ENCODE results near the gene CACNA1S. TPM values are rescaled to one million over a fixed set of nuclear protein-coding genes. Genes with fewer than 3 reads are reported as not detected.

Gene CACNA1S
- total RNA-seq, 1 experiment from 2014 or later = not detected

GRCh38 chr1:201076092-201076491, 36.1 kb downstream of the CACNA1S start:
- DNase-seq (ENCODE audit: low spot score) = no peak
- Histone ChIP-seq H3K36me3 (ENCODE audit: insufficient read depth, low read length, poor library complexity, severe bottlenecking) (no peaks in the 10 kb centered on the region), H3K4me1 (ENCODE audit: insufficient read depth, low read length, poor library complexity, severe bottlenecking) (no peaks in the 10 kb centered on the region), H3K27ac (ENCODE audit: low read depth, low read length, poor library complexity, severe bottlenecking) (no peak overlapping the region), H3K27me3 (replicated peaks; ENCODE audit: insufficient read depth, low read depth, low read length, poor library complexity) (no peaks in the 10 kb centered on the region), H3K9me3 (ENCODE audit: low read depth, low read length, poor library complexity, severe bottlenecking) (no peaks in the 10 kb centered on the region), H3K4me3 (ENCODE audit: low read depth, low read length, poor library complexity, severe bottlenecking) (no peak overlapping the region)
- ChIA-PET POLR2A (ENCODE audit: low non-redundant PET) (no interaction called here), CTCF (no interaction called here)
- no peak for TF ChIP-seq EZH2 (IDR thresholded peaks at IDR 0.05; ENCODE audit: borderline replicate concordance, low read depth, low read length, poor library complexity, severe bottlenecking)
- TF ChIP-seq, protein P1, sequence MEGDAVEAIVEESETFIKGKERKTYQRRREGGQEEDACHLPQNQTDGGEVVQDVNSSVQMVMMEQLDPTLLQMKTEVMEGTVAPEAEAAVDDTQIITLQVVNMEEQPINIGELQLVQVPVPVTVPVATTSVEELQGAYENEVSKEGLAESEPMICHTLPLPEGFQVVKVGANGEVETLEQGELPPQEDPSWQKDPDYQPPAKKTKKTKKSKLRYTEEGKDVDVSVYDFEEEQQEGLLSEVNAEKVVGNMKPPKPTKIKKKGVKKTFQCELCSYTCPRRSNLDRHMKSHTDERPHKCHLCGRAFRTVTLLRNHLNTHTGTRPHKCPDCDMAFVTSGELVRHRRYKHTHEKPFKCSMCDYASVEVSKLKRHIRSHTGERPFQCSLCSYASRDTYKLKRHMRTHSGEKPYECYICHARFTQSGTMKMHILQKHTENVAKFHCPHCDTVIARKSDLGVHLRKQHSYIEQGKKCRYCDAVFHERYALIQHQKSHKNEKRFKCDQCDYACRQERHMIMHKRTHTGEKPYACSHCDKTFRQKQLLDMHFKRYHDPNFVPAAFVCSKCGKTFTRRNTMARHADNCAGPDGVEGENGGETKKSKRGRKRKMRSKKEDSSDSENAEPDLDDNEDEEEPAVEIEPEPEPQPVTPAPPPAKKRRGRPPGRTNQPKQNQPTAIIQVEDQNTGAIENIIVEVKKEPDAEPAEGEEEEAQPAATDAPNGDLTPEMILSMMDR (conservative IDR thresholded peaks at IDR 0.05; ENCODE audit: low read depth, low read length) = no peak
- intact Hi-C loops (cut with micrococcal nuclease; ENCODE audit: unreplicated experiment) = no loop called here
- BruUV-seq (replicated peaks) = no TSS peak

DNA sequence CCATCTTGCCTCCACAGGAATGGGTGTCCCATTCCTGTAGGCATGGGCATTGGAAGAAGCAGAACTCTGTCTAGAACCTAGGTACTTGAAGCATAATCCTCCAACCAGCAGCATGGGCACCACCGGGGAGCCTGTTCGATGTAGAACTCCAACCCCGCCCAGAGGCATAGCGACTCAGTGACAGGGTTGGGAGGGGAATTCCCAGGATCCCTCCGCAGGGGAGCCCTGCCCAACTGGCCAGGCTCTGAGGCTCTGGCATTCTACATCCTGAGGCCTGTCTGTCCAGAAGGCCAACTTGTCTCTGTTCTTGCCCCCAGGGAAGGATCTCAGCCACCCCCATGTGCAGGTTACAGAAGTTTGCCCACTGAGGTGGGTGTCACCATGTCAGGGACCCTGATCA, 38.2 kb downstream of the CACNA1S start:
- no peaks in the 10 kb centered on the region for H3K9me3 ChIP-seq (ENCODE audit: low read depth, low read length, poor library complexity, severe bottlenecking)
- DNase-seq (ENCODE audit: low spot score) = no peak
- H3K27ac ChIP-seq (ENCODE audit: low read depth, low read length, poor library complexity, severe bottlenecking) = no peak overlapping the region
- ChIA-PET POLR2A (ENCODE audit: low non-redundant PET) (no interaction called here), CTCF (no interaction called here)
- BruUV-seq (replicated peaks) = no TSS peak
- TF ChIP-seq EZH2 (IDR thresholded peaks at IDR 0.05; ENCODE audit: borderline replicate concordance, low read depth, low read length, poor library complexity, severe bottlenecking) = no peak
- H3K36me3 ChIP-seq (ENCODE audit: insufficient read depth, low read length, poor library complexity, severe bottlenecking) = no peaks in the 10 kb centered on the region
- H3K4me1 ChIP-seq (ENCODE audit: insufficient read depth, low read length, poor library complexity, severe bottlenecking) = no peaks in the 10 kb centered on the region
- H3K4me3 ChIP-seq (ENCODE audit: low read depth, low read length, poor library complexity, severe bottlenecking) = no peak overlapping the region
- intact Hi-C loops (cut with micrococcal nuclease; ENCODE audit: unreplicated experiment) = no loop called here
- H3K27me3 ChIP-seq (replicated peaks; ENCODE audit: insufficient read depth, low read depth, low read length, poor library complexity) = no peaks in the 10 kb centered on the region

DNA sequence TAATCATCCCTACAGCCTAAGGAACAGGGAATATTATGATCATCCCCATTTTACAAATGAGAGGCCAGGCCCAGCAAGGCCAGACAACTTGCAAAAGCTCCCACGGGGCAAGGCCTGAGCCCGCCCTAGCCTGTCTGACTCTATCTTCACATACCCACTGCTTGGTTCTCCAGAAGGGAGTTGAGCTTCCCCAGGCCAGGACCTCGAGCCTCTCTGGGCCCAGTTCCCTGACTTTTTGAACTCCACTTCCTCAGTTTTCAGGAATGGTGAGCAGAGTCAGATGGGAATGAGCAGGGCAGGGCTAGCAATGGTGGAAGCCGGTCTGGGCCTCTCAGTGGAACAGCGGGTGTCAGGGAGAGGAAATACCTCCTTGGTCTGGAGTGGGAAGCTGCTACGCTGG, 39.3 kb downstream of the CACNA1S start:
- intact Hi-C loops (cut with micrococcal nuclease; ENCODE audit: unreplicated experiment) = no loop called here
- no peak for TF ChIP-seq EZH2 (IDR thresholded peaks at IDR 0.05; ENCODE audit: borderline replicate concordance, low read depth, low read length, poor library complexity, severe bottlenecking)
- TF ChIP-seq, protein P1 (conservative IDR thresholded peaks at IDR 0.05; ENCODE audit: low read depth, low read length) = no peak
- no peak overlapping the region for H3K27ac ChIP-seq (ENCODE audit: low read depth, low read length, poor library complexity, severe bottlenecking)
- no peak for DNase-seq (ENCODE audit: low spot score)
- no peak overlapping the region for H3K4me3 ChIP-seq (ENCODE audit: low read depth, low read length, poor library complexity, severe bottlenecking)
- CTCF ChIA-PET = no interaction called here
- no peaks in the 10 kb centered on the region for H3K27me3 ChIP-seq (replicated peaks; ENCODE audit: insufficient read depth, low read depth, low read length, poor library complexity)
- H3K9me3 ChIP-seq (ENCODE audit: low read depth, low read length, poor library complexity, severe bottlenecking) = no peaks in the 10 kb centered on the region
- no peaks in the 10 kb centered on the region for H3K36me3 ChIP-seq (ENCODE audit: insufficient read depth, low read length, poor library complexity, severe bottlenecking)
- POLR2A ChIA-PET (ENCODE audit: low non-redundant PET) = no interaction called here
- no peaks in the 10 kb centered on the region for H3K4me1 ChIP-seq (ENCODE audit: insufficient read depth, low read length, poor library complexity, severe bottlenecking)
- no TSS peak for BruUV-seq (replicated peaks)

DNA sequence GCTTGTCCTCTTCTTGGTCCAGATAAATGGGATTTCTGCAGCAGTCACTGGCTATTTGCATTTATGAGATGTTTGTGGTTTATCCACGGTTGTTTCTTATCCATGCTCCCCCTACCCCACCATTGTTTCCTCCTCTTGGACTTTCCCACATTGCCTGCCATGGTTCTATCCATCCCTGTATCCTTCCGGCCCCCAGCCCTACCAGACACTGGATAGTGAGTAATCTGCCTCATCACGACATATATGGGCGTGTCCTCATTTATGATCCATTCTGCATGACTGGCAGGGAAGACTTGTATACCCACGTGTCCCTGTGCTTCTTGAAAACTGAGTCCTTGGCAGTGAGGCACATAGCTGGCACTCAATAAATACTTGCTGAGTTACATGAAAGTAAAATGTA, 40.1 kb downstream of the CACNA1S start:
- ChIA-PET CTCF (no interaction called here), POLR2A (ENCODE audit: low non-redundant PET) (no interaction called here)
- Histone ChIP-seq H3K9me3 (ENCODE audit: low read depth, low read length, poor library complexity, severe bottlenecking) (no peaks in the 10 kb centered on the region), H3K36me3 (ENCODE audit: insufficient read depth, low read length, poor library complexity, severe bottlenecking) (no peaks in the 10 kb centered on the region), H3K27ac (ENCODE audit: low read depth, low read length, poor library complexity, severe bottlenecking) (no peak overlapping the region), H3K4me1 (ENCODE audit: insufficient read depth, low read length, poor library complexity, severe bottlenecking) (no peaks in the 10 kb centered on the region), H3K4me3 (ENCODE audit: low read depth, low read length, poor library complexity, severe bottlenecking) (no peak overlapping the region), H3K27me3 (replicated peaks; ENCODE audit: insufficient read depth, low read depth, low read length, poor library complexity) (no peaks in the 10 kb centered on the region)
- TF ChIP-seq EZH2 (IDR thresholded peaks at IDR 0.05; ENCODE audit: borderline replicate concordance, low read depth, low read length, poor library complexity, severe bottlenecking) = no peak
- TF ChIP-seq, protein P1 (conservative IDR thresholded peaks at IDR 0.05; ENCODE audit: low read depth, low read length) = no peak
- no peak for DNase-seq (ENCODE audit: low spot score)
- BruUV-seq (replicated peaks) = no TSS peak
- intact Hi-C loops (cut with micrococcal nuclease; ENCODE audit: unreplicated experiment) = no loop called here

All from A673 (cell line).